HS-5 (cell line): Measurements from ENCODE around the gene LRRC63.

Source experiments
- DNase-seq: peaks from one replicate; pipeline ENCODE4 v3.0.0-alpha.2; 2012; ENCODE audit warnings: low read depth

The LRRC63 gene

DNA sequence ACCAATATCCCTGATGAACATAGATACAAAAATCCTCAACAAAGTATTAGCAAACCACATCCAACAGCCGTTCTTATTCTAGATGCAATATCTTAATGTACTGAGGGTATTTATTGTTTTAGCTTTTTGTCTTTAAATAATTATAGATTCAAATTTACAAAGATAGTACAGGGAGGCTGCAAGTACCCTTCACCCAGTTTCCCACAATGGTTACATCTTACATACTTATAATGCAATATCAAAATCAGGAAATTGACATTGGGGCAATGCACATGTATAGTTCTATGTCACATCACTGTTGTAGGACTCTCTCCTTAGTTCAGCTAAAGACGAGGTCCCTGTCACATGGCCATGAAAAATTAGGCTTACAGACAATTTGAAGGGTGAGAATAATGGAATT is 99.5 kb downstream of the LRRC63 start:
- no peak for DNase-seq

DNA sequence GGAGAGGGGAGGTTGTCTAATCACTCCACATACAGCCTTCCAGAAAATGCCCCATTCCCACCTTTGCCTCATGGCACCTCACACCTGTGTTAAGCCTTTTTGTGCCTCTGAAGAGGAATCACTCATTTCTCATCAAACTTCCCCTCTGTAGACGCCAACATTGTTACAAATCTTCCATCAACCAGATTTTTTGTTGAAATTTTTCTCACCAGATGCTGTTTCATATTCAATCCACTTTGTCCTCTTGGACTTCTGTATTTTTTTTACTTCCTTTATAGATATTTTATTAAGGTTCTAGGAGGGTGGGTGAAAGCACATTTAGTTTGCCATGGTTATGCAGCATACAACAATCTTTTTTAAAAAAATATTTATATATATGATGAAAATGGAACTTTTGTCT is 101.3 kb downstream of the LRRC63 start:
- no peak for DNase-seq

DNA sequence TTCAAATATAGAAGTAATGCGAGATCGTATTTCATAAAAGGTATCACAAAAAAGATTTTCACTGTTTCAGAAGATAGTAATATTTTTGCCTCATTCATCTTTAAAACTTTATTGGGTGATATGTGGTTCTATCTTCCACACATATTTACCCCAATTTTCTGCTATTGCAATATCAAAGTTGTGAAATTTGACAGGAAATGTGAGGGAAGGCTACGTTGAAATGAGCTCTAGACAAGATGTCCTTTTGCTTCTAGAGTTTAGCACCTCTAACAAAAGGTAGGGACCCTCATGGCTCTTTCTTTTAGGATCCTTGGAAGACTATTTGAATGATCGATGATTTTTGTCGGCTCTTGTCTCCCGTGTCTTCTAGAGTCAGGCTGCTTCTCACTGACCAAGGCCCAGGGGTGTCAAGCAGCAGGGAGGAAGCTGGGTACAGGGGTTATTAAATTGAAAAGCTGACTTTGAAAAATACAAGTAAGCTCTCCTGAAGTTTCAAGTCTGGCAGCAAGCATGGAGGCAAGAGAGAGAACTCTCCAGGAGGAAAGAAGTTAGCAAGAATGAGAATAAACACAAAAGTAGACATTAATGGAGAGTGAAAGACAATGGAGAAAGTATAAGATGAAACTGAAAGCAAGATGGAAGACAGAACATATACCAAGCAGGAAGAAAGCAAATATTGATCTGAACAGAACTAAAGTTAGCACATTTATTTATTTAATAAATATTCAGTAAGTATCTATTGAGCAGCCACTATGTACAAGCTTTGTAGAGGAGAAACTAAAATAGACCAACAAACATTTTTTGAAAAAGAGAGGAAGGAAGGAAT is 101.9 kb downstream of the LRRC63 start:
- no peak for DNase-seq

DNA sequence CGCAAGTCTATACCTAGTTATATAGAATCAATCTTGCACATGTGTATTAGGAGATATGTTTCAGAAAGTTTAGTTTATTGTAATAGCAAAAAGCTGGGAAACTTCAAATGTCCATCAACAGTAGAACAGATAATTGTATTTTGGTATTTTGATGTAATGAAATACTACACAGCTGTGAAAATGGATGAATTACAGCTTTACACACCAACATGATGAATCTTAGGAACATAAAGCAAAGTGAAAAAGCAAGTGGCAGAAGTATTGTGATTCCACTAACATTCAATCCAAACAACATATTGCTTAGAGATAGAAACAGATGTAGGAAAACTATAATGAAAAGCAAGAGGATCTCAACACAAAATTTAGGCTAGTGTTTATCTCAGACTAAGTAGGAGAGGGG is 102.9 kb downstream of the LRRC63 start:
- DNase-seq = no peak

DNA sequence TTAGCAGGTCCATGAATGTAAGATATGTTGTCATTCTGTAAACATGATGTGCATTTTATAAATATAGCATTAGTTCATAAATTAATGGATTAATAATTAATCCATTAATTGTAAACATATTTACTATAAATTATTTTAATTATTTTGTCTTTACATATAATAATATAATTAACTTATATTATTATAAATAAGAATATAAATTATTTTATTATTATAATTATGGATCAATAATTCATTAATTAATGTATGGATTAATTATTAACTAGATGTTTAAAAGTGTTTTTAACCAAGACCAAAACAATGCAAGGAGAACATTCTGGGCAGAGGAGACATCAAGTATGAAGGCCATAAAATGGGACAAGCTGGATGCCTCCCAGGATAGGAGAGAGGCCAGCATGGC is 103.3 kb downstream of the LRRC63 start:
- DNase-seq = no peak

DNA sequence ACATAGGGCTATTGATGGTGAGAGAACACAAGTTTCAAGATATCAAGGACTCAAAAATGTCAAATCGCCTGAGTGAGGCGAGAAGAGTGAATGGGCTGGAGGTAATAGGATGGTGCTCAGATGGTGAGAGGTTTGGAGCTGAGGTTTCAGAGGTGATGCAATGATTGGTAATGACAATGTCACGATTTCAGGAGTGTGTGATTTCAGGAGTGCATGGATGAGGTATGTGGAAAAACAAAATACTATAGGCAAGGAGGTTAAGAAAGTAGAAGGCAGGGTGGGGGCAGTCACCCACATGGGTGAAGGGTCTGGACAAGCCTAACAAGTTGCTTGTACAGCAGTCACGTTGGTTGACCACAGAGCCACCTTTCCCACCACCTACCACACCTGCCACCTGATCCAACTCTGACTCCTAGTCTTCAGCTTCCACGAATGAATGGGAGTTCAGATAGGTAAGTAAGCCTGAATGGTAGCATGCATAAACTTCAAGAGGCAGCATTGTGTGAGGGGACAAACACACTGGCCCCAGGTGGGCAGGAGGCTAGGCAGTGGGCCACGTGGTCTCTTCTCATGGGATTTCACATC is 103.9 kb downstream of the LRRC63 start:
- no peak for DNase-seq

DNA sequence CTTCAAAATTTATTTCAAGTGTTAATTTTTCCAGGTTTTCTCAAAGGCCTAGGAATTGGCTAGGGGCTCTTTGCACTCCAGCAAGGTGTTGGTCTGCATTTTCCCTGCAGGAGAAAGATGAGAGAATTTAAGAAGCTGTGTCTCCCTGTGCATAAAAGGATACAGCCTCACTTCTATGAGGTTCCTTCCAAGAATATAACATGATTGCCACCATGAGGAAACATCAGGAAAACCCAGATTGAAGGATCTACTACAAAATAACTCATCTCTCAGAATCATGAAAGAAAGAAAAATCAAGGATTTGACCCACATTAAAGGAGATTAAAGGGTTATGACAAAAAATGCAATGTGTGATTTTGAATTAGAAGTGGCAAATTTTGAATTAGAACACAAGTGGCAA is 105.4 kb downstream of the LRRC63 start:
- no peak for DNase-seq

DNA sequence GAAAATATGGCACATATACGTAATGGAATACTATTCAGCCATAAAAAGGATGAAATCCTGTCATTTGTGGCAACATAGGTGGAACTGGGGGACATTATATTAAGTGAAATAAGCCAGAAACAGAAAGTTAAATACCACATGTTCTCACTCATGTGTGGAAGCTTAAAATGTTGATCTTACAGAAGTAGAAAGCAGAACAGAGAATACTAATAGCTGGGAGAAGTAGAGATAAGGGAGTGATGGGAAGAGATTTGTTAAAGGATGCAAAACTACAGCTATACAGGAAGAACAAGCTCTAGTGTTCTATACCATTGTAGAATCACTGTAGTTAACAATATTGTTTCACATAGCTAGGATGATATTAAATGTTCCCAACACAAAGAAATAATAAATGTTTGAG is 107.3 kb downstream of the LRRC63 start:
- no peak for DNase-seq

DNA sequence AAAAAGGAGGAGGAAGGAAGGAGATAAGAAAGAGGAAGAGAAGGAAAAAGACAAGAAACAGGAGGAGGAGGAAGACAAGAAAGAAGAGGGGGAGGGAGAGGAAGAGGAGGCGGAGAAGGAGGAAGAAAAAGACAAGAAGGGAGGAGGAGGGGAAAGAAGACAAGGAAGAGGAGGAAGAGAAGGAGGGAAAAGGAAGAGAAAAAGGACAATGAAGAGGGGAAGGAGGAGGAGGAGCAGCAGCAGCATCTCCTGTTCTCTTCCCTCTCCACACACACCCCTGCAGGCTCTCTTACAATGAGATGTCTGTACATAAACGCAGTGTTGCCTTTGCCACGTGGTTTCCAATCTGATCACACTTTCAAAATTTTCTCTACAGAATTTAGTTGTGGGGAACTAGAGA is 108.7 kb downstream of the LRRC63 start:
- DNase-seq = no peak

DNA sequence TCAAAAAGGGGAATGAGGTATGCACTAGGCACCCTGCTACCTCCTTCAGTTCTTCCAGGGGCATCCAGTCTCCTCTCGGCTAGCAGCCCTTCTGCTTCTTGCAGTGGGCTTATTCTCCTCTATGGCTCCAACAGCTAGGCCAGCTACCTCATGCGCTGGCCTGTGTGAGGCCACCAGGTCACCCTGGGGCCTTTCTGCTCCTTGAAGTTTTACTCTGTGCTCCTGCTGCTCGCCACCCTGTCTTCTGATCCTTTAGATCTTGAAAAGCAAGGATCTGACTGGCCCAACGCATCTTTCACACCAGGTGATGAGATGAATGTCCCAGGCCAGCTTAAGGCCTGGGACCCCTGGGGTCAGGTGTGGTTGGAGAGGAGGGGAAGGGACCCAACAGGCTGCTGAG is 109.1 kb downstream of the LRRC63 start:
- DNase-seq = no peak

DNA sequence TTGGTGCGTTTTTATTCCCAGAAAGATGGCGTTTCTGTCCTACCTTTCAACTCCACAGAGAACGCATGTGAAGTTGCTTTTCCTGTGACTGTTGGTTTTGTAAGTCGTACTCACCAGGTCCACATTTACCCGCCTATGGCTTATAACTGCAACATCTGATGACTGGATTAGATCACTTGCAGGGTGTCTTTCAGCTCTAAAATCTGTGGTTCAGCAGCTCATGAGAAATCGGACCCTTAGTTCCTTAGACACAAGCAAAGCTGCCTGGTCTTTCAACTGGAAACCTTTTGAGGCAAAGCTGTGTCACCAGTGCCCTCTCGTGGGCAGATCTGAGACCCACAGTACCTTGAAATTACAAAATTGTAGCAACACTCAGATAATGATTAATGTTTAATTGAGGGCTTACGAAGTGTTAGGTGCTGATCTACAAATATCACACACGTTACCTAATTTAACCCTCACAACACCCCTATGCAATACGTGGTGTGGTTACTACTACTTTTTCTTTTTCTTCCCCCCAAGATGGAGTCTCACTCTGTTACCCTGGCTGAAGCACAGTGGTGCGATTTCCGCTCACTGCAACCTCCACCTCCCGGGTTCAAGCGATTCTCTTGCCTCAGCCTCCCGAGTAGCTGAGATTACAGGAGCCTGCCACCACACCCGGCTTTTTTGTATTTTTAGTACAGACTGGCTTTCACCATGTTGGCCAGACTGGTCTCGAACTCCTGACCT is 109.9 kb downstream of the LRRC63 start:
- DNase-seq = no peak

DNA sequence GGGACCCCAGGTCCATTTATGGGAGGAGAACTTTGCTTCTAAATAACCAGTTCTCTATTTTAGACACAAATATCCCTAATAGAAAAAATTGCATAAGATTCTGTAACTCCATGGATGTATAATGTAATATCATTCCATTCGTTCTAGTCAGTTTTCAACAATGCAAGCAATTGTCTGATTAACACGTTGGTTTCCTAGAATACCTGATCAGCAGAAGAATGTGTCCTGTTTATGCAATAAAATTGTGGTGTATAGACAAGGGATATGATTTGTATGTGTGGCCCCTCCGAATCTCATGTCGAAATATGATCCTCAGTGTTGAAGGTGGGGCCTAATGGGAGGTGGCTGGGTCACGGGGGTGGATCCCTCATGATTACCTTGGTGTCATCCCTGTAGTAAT is 113.2 kb downstream of the LRRC63 start:
- no peak for DNase-seq
